PC-3 (cell line): ENCODE measurements around the gene DPY19L3. TPM values are rescaled to one million over a fixed set of nuclear protein-coding genes. Genes with fewer than 3 reads are reported as not detected.

Source experiments
- ATAC-seq: fragments of 200-7000 bp; cut with Tn5 transposase; 2 replicates; pipeline ENCODE4 v1.9.1; 2020; ENCODE audit warnings: mild to moderate bottlenecking, moderate library complexity
- BruUV-seq: library from RNA; stranded (reverse); fragments of 400-500 nt; replicated peaks from 2 replicates; lab custom pipeline; 2021; lab: Mats Ljungman, UMichigan
- CTCF ChIA-PET: fragments of 300-600 bp; sonication (Branson Sonifier 250); formaldehyde crosslinking; loops from one replicate; lab custom pipeline; 2022; ENCODE audit warnings: antibody characterized with exemption; lab: Charles Lee
- POLR2A ChIA-PET: fragments of 300-600 bp; sonication (Branson Sonifier 250); formaldehyde crosslinking; loops from one replicate; lab custom pipeline; 2022; ENCODE audit warnings: antibody characterized with exemption; ENCODE audit not compliant: unreplicated experiment; lab: Charles Lee
- DNase-seq: peaks from one replicate; pipeline ENCODE4 v3.0.0-alpha.2; 2015
- H2AFZ ChIP-seq: fragments of 300-600 bp; sonication (generic); 2 replicates; pipeline ENCODE4 v1.6.0; 2016; ENCODE audit warnings: antibody characterized with exemption, low read length
- H3F3A ChIP-seq: fragments of 300-600 bp; sonication (generic); one replicate; pipeline ENCODE4 v1.6.0; 2017; ENCODE audit warnings: antibody characterized with exemption, low read length, control low read depth, mild to moderate bottlenecking; ENCODE audit not compliant: unreplicated experiment
- H3K27ac ChIP-seq: fragments of 300-600 bp; sonication (generic); 2 replicates; pipeline ENCODE4 v1.5.1; 2016; ENCODE audit warnings: mild to moderate bottlenecking, low read length
- H3K27me3 ChIP-seq: fragments of 300-600 bp; sonication (generic); 2 replicates; pipeline ENCODE4 v1.6.1; 2016; ENCODE audit warnings: low read length, mixed read lengths
- H3K36me3 ChIP-seq: fragments of 300-600 bp; sonication (generic); 2 replicates; pipeline ENCODE4 v1.6.1; 2016; ENCODE audit warnings: low read depth, mixed run types, low read length, mixed read lengths
- H3K4me1 ChIP-seq: fragments of 300-600 bp; sonication (generic); 2 replicates; pipeline ENCODE4 v1.5.1; 2016; ENCODE audit warnings: low read length; ENCODE audit not compliant: insufficient read depth
- H3K4me2 ChIP-seq: fragments of 300-600 bp; sonication (generic); 2 replicates; pipeline ENCODE4 v1.6.0; 2016; ENCODE audit warnings: low read length
- H3K4me3 ChIP-seq: fragments of 300-600 bp; sonication (generic); 2 replicates; pipeline ENCODE4 v1.5.1; 2016; ENCODE audit warnings: mild to moderate bottlenecking, low read length, mixed read lengths
- H3K79me2 ChIP-seq: fragments of 300-600 bp; sonication (generic); 2 replicates; pipeline ENCODE4 v1.6.1; 2017; ENCODE audit warnings: low read length, mixed read lengths
- H3K9ac ChIP-seq: fragments of 300-600 bp; sonication (generic); 2 replicates; pipeline ENCODE4 v1.6.0; 2016; ENCODE audit warnings: mild to moderate bottlenecking, low read length
- H3K9me2 ChIP-seq: fragments of 300-600 bp; sonication (generic); replicated peaks from 2 replicates; pipeline ENCODE4 v1.6.1; 2016; ENCODE audit warnings: mixed run types, low read length, mixed read lengths
- H3K9me3 ChIP-seq: fragments of 300-600 bp; sonication (generic); 2 replicates; pipeline ENCODE4 v1.6.1; 2016; ENCODE audit warnings: low read length, mixed read lengths
- H4K20me1 ChIP-seq: fragments of 300-600 bp; sonication (generic); 2 replicates; pipeline ENCODE4 v1.6.1; 2016; ENCODE audit warnings: low read length, mixed read lengths
- EZH2 ChIP-seq: fragments of 300-600 bp; sonication (generic); IDR thresholded peaks from one replicate; pipeline ENCODE4 v1.6.1; 2017; ENCODE audit warnings: antibody characterized with exemption, mild to moderate bottlenecking, low read length; ENCODE audit not compliant: unreplicated experiment
- EZH2phosphoT487 ChIP-seq: fragments of 300-600 bp; sonication (generic); IDR thresholded peaks from 2 replicates; pipeline ENCODE4 v1.6.1; 2018; ENCODE audit warnings: mild to moderate bottlenecking, antibody characterized with exemption, low read length, borderline replicate concordance
- intact Hi-C: fragments of 100-400 bp; cut with micrococcal nuclease; formaldehyde crosslinking; loops from 2 replicates; pipeline ENCODE4 v1.9.0; 2023
- total RNA-seq: library from RNA; depleted of rRNA; stranded (reverse); fragments of >200 nt; gene quantifications from 2 replicates; pipeline ENCODE4 v1.2.3, GENCODE V29; 2014; rRNA removed
- TF ChIP-seq, protein P1 (sequence below): fragments of 300-600 bp; sonication (generic); conservative IDR thresholded peaks from 2 replicates; pipeline ENCODE4 v1.5.1; 2017; ENCODE audit warnings: antibody characterized with exemption, low read depth, mild to moderate bottlenecking, low read length

The DPY19L3 gene
- total RNA-seq, 1 experiment from 2014 or later, result 4.4 TPM

DNA sequence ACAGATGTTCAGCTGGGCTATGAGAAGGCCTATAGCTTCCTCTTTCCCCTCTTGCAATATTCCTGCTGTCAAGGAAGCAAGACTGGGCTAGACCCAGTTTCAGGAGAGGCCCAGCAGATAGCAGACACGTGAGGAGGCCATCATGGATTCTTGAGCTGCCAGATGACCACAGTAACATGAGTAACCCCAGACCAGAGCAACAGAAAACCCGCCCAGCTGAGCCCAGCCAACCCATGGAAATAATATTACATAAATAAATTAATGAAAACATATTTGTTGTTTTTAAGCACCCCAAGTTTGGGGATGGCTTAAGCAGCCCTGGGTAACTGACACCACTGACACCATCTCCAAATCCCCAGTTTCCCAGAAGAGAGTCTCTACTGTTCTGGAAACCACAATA, 125.2 kb downstream of the DPY19L3 start:
- no peaks in the 10 kb centered on the region for H4K20me1 ChIP-seq
- ChIA-PET CTCF (no interaction called here), POLR2A (no interaction called here)
- H3K36me3 ChIP-seq, result no peaks in the 10 kb centered on the region
- no peak overlapping the region for H3K9ac ChIP-seq
- H3K9me3 ChIP-seq, result no peaks in the 10 kb centered on the region
- no peak overlapping the region for H3K4me3 ChIP-seq
- no TSS peak for BruUV-seq
- H3F3A ChIP-seq, result no peaks in the 10 kb centered on the region
- H3K4me2 ChIP-seq, result no peak overlapping the region
- no peak overlapping the region for H3K27ac ChIP-seq
- H3K79me2 ChIP-seq, result no peaks in the 10 kb centered on the region
- H2AFZ ChIP-seq, result no peak overlapping the region
- no peaks in the 10 kb centered on the region; the same call in 1 of the 2 replicates for H3K27me3 ChIP-seq
- DNase-seq (no peak), ATAC-seq (no peak)
- H3K9me2 ChIP-seq, result no peaks in the 10 kb centered on the region
- TF ChIP-seq, protein P1, sequence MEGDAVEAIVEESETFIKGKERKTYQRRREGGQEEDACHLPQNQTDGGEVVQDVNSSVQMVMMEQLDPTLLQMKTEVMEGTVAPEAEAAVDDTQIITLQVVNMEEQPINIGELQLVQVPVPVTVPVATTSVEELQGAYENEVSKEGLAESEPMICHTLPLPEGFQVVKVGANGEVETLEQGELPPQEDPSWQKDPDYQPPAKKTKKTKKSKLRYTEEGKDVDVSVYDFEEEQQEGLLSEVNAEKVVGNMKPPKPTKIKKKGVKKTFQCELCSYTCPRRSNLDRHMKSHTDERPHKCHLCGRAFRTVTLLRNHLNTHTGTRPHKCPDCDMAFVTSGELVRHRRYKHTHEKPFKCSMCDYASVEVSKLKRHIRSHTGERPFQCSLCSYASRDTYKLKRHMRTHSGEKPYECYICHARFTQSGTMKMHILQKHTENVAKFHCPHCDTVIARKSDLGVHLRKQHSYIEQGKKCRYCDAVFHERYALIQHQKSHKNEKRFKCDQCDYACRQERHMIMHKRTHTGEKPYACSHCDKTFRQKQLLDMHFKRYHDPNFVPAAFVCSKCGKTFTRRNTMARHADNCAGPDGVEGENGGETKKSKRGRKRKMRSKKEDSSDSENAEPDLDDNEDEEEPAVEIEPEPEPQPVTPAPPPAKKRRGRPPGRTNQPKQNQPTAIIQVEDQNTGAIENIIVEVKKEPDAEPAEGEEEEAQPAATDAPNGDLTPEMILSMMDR, result no peak
- no peak for TF ChIP-seq EZH2phosphoT487
- TF ChIP-seq EZH2, result no peak
- intact Hi-C loops, result no loop called here
- no peaks in the 10 kb centered on the region for H3K4me1 ChIP-seq

DNA sequence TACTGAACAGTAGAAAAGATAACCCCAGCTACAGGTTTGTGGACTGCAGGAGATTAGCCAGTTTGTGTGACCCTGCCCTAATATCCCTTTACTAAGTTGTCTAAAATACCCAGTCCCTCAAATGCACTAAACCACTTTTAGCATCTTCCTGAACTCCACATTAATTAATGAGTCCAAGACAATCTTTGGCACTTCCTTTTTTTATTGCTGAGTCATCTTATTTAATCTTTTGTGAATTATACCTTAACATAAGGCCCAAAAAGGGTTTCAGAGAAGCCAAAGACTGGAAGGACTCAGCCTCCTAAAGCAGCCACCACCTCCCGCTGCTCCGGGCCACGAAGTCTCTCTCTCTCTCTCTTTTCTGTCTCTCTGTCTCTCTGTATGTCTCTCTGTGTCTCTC, 126.7 kb downstream of the DPY19L3 start:
- POLR2A ChIA-PET, result no interaction called here
- TF ChIP-seq EZH2, result no peak
- TF ChIP-seq EZH2phosphoT487, result no peak
- TF ChIP-seq, protein P1, result no peak
- Histone ChIP-seq H3K9me2 (no peaks in the 10 kb centered on the region), H3K36me3 (no peaks in the 10 kb centered on the region), H2AFZ (no peak overlapping the region), H3K9ac (no peak overlapping the region), H3K4me3 (no peak overlapping the region), H3K27me3 (no peaks in the 10 kb centered on the region), H3K4me2 (no peak overlapping the region), H3K27ac (no peak overlapping the region), H3K79me2 (no peaks in the 10 kb centered on the region), H3K9me3 (no peaks in the 10 kb centered on the region), H3F3A (no peaks in the 10 kb centered on the region), H3K4me1 (no peaks in the 10 kb centered on the region), H4K20me1 (no peaks in the 10 kb centered on the region)
- BruUV-seq, result no TSS peak
- DNase-seq (no peak), ATAC-seq (no peak)
- CTCF ChIA-PET, result no interaction called here
- intact Hi-C loops, result no loop called here

Other genes starting within 250 kb of the DPY19L3 start
- gene ZNF507, start 60.2 kb upstream of the DPY19L3 start, total RNA-seq, result 4.9 and 7.1 TPM in 2 replicates
- gene PDCD5, start 175.4 kb downstream of the DPY19L3 start, total RNA-seq, result 165 and 203 TPM in 2 replicates